Peyer's patch (tissue), 4 donors: ENCODE measurements around the gene ADAMTS2. TPM values are rescaled to one million over a fixed set of nuclear protein-coding genes. Genes with fewer than 3 reads are reported as not detected.

Experiments
- DNase-seq, 3 donors: peaks; one replicate each; pipeline ENCODE4 v3.0.0-alpha.2; 2017 to 2019
- H3K27ac ChIP-seq, 4 donors: fragments of 200-600 bp; sonication (generic); one replicate each; pipeline ENCODE4 v1.5.1; 2016 to 2019
- H3K27me3 ChIP-seq, 2 donors: fragments of 200-600 bp; sonication (generic); one replicate each; pipeline ENCODE4 v1.5.1; 2019
- H3K36me3 ChIP-seq, 3 donors: fragments of 200-600 bp; sonication (generic); one replicate each; pipeline ENCODE4 v1.5.1; 2016 to 2019
- H3K4me1 ChIP-seq, 4 donors: fragments of 200-600 bp; sonication (generic); one replicate each; pipeline ENCODE4 v1.5.1; 2016 to 2019
- H3K4me3 ChIP-seq, 4 donors: fragments of 200-600 bp; sonication (generic); 1 replicate in 3 of 4; 2 replicates in 1 of 4; pipeline ENCODE4 v1.5.1; 2016 to 2019; ENCODE audit warnings: mild to moderate bottlenecking in 1 of 4
- H3K9me3 ChIP-seq, 4 donors: fragments of 200-600 bp; sonication (generic); one replicate each; pipeline ENCODE4 v1.5.1; 2016 to 2019; ENCODE audit warnings: mild to moderate bottlenecking in 1 of 4
- POLR2A ChIP-seq, 2 donors: fragments of 450-650 bp; IDR thresholded peaks; one replicate each; pipeline ENCODE4 v1.5.1; 2017; ENCODE audit warnings: antibody characterized with exemption in 2 of 2, mild to moderate bottlenecking in 2 of 2, moderate library complexity in 2 of 2
- total RNA-seq, 4 donors: library from RNA; depleted of rRNA; stranded (reverse); fragments of >200 nt; gene quantifications; one replicate each; pipeline ENCODE4 v1.1.0, GENCODE V29; 2016
- TF ChIP-seq, protein P1 (sequence below), 6 experiments: fragments of 450-650 bp in 4 of 6; fragments of 200-600 bp in 2 of 6; sonication (generic) in 1 of 6; IDR thresholded peaks; one replicate each; pipeline ENCODE4 v1.5.1; 2017 to 2019; ENCODE audit warnings: antibody characterized with exemption in 6 of 6, mild to moderate bottlenecking in 3 of 6, moderate library complexity in 1 of 6

ADAMTS2 gene
- total RNA-seq, 4 donors from 2014 or later, result 5.3 to 90.0 (median 9.5) TPM

DNA sequence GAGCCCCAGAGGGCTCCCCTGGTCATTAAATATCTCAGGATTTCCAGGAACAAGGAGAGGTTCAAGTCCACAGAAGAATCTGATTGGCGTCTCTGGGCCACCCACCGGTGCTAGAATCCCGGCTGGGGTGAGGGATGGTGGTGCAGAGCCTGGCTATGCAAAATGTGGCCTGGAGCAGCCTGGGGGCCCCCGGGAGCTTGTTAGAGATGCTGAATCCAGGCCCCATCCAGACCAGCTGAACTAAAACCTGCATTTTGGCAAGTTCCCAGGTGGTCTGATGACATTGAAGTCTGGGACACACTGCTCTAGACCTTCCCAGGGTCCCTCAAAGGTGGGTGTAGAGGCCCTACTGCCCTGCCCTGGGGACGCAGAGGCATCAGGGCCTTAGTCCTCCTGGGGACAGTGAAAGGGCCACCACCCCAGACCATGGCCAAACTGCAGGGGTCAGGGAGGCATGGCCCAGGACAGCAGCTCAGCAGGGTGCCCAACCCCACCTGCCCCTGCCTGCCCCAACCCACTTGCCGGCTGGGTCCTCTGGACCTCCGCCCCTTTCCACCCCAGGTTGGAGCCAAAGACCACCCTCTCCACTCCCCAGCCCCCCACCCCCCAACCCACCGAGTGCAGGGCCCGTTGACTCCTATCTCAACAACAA is 34.7 kb downstream of the ADAMTS2 start:
- Histone ChIP-seq H3K27ac (no peak overlapping the region), H3K4me3 (no peak overlapping the region), H3K27me3 (no peaks in the 10 kb centered on the region), H3K36me3 (no peaks in the 10 kb centered on the region), H3K4me1 (no peaks in the 10 kb centered on the region), H3K9me3 (no peaks in the 10 kb centered on the region)
- TF ChIP-seq, protein P1, sequence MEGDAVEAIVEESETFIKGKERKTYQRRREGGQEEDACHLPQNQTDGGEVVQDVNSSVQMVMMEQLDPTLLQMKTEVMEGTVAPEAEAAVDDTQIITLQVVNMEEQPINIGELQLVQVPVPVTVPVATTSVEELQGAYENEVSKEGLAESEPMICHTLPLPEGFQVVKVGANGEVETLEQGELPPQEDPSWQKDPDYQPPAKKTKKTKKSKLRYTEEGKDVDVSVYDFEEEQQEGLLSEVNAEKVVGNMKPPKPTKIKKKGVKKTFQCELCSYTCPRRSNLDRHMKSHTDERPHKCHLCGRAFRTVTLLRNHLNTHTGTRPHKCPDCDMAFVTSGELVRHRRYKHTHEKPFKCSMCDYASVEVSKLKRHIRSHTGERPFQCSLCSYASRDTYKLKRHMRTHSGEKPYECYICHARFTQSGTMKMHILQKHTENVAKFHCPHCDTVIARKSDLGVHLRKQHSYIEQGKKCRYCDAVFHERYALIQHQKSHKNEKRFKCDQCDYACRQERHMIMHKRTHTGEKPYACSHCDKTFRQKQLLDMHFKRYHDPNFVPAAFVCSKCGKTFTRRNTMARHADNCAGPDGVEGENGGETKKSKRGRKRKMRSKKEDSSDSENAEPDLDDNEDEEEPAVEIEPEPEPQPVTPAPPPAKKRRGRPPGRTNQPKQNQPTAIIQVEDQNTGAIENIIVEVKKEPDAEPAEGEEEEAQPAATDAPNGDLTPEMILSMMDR (IDR thresholded peaks at IDR 0.05), result no peak
- TF ChIP-seq POLR2A (IDR thresholded peaks at IDR 0.05), result no peak
- DNase-seq, result peak in 1 of 3 donors; percentile 39

DNA sequence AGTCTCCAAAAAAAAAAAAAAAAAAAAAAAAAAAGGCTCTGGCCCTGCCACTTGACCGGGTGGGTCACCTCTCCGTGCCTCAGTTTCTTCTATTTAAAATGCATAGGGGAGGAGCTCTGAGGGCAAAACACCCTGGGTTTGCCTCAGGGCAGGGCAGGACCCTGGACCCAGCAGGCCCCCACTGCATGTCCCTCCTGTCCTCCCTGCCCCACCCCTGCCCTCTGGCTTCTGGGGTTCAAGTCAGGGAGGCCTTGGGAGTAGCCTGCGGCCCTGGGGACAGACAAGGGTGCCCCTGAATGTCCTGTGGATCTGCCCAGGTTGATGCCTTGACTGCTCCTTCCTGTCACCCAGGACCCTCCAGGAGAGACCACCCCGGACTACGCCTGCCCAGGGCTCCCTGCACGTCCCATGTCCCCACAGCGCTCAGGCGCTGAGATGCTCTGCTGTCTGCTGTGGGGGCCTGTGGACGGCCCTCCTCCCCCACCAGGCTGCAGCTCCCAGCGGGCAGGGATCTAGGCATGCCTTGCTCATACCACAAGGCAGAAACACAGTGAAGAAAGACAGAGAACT is 35.4 kb downstream of the ADAMTS2 start:
- Histone ChIP-seq H3K36me3 (no peaks in the 10 kb centered on the region), H3K4me3 (no peak overlapping the region), H3K4me1 (no peaks in the 10 kb centered on the region), H3K9me3 (no peaks in the 10 kb centered on the region), H3K27ac (no peak overlapping the region), H3K27me3 (no peaks in the 10 kb centered on the region)
- DNase-seq, result peak in 1 of 3 donors; percentile 25
- no peak for TF ChIP-seq POLR2A (IDR thresholded peaks at IDR 0.05)
- TF ChIP-seq, protein P1 (IDR thresholded peaks at IDR 0.05), result no peak

DNA sequence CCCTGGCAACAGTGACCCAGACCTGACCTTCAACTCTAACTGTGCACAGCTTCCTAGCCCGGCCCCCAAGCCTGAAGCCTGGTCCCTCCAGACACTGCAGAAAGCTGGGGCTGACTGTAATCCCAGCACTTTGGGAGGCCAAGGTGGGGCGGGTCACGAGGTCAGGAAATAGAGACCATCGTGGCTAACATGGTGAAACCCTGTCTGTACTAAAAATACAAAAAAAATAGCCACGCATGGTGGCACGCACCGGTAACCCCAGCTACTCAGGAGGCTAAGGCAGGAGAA is 35.9 kb downstream of the ADAMTS2 start:
- no peak overlapping the region for H3K4me3 ChIP-seq
- H3K9me3 ChIP-seq, result no peaks in the 10 kb centered on the region
- TF ChIP-seq, protein P1 (IDR thresholded peaks at IDR 0.05), result no peak
- TF ChIP-seq POLR2A (IDR thresholded peaks at IDR 0.05), result no peak
- H3K36me3 ChIP-seq, result no peaks in the 10 kb centered on the region
- H3K27me3 ChIP-seq, result no peaks in the 10 kb centered on the region
- no peaks in the 10 kb centered on the region for H3K4me1 ChIP-seq
- H3K27ac ChIP-seq, result no peak overlapping the region
- no peak for DNase-seq

DNA sequence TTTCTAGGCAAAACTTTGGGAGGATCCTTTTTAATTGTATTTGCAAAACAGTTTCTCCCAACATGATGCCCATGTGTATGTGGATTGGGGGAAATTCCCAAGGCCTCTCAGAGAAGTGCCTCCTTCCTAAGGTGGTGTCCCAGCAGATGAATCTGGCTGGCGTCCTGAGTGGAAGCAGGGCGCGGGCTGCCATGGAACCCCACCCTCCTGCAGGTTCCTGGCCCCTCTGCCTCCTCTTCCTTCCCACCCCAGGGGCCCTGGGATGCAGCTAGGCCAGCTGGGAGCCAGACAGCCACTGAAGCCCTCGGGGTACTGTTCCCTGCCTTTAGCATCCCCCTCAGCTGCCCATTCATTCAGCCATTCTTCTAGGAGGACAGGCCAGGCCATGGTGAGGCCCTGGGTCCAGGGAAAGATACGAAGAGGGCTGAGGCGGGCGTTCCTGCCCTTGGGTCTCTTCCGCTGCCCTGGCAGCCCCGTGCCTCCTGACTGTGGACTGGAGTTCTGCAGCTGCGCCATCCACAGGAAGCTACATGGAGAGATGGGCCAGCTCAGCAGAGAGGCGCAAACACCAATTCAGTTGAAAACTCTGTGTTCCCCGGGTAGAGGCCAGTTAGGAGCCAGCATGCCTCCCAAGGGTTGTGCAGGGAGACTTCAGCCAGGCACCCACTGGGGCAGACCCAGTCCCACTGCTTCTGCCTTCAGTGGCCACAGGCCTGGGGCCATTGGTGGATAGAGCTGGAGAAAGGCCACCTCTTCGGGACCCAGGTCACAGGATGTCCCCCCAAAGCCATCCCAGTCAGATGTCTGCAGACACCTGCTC is 36.5 kb downstream of the ADAMTS2 start:
- H3K4me1 ChIP-seq, result no peaks in the 10 kb centered on the region
- no peak for TF ChIP-seq POLR2A (IDR thresholded peaks at IDR 0.05)
- TF ChIP-seq, protein P1 (IDR thresholded peaks at IDR 0.05), result no peak
- H3K9me3 ChIP-seq, result no peaks in the 10 kb centered on the region
- no peak overlapping the region for H3K27ac ChIP-seq
- no peak overlapping the region for H3K4me3 ChIP-seq
- no peak for DNase-seq
- H3K27me3 ChIP-seq, result no peaks in the 10 kb centered on the region
- no peaks in the 10 kb centered on the region for H3K36me3 ChIP-seq

DNA sequence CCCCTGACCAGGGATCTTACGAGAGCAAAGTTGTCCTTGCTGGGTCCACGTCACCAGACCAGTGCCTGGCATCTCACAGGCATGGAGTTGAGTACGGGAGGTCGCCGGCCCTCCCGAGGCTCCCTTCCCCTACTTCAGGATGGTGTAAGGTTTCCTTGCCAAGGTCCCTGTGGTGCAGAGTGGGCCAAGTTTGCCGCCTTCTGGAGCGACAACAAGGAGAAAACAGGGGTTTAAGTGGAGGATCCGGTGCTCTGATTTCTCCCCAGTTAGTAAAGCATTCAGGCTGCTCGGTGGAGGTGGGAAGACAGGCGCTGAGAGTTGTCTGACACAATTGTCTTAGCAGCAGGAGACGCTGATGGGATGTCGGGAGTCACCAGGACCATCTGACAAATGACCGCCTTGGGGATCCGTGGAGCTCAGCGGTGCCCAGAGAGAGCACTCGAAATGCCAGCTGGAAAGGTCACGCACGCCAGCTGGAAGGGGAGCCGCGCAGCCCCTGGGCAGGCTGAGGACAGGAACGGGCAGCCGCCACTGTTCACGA is 37.3 kb downstream of the ADAMTS2 start:
- Histone ChIP-seq H3K4me3 (no peak overlapping the region), H3K36me3 (no peaks in the 10 kb centered on the region), H3K4me1 (no peaks in the 10 kb centered on the region), H3K27ac (no peak overlapping the region), H3K9me3 (no peaks in the 10 kb centered on the region), H3K27me3 (no peaks in the 10 kb centered on the region)
- DNase-seq, result peak in 1 of 3 donors; percentile 18
- no peak for TF ChIP-seq POLR2A (IDR thresholded peaks at IDR 0.05)
- TF ChIP-seq, protein P1 (IDR thresholded peaks at IDR 0.05), result no peak
